HG02885 (cell line): Measurements from ENCODE around the gene FARP1.
"Not testable (repeated sequence)": the region's sequence is repeated elsewhere in the genome, so short reads cannot be mapped to it uniquely, and the experiment has no call there.

Source experiments
- ATAC-seq: cut with Tn5 transposase; IDR thresholded peaks from one replicate; pipeline ENCODE4 v1.9.1; 2021; ENCODE audit warnings: mild to moderate bottlenecking; ENCODE audit not compliant: unreplicated experiment, poor library complexity

Gene FARP1

DNA sequence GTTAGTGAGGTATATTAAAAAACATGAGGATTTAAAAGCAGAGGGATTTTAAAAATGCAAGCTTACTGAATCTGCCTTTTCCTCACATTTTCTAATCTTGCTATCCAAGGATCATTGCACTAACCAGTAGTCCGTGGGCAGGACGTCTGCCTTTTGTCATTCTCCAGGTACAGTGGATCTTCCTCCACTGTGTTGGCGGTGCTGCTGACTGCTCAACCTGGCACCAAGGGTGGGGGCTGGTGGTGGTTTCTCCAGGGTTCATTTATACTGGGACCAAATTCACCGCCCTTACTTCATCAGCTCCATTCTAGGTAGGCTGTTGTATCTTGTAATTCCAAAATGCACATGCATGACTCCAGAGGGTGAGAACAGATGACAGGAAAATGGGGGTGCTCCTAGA, 264.7 kb downstream of the FARP1 start:
- ATAC-seq = no peak

DNA sequence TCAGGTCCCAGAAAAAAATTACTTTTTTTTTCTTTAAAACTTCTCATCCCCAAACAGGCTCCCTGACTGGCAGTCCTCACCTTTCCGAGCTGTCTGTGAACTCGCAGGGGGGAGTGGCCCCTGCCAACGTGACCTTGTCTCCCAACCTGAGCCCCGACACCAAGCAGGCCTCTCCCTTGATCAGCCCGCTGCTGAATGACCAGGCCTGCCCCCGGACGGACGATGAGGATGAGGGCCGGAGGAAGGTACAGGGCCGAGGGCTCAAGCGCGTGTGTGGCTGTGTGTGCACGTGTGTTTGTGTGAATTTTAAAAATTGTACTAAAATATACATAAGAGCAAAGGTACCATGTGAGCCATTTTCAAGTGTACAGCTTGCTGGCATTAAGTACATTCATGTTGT, 266.4 kb downstream of the FARP1 start:
- ATAC-seq = no peak

DNA sequence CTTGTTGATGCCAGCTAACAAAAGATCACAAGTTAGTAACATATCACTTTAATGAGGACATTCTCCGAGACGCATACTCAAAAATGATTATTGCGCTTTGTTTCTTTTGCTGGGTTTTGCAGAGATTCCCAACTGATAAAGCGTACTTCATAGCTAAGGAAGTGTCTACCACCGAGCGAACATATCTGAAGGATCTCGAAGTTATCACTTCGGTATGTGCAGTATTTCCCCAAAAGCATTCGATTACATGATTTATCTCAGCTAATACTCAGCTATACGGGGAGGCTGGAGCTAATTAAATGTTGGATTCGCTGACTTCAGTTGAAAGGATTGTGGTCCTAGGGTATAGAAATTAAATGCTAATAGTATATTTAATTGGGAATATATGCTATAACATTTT, 267.7 kb downstream of the FARP1 start:
- ATAC-seq = no peak

DNA sequence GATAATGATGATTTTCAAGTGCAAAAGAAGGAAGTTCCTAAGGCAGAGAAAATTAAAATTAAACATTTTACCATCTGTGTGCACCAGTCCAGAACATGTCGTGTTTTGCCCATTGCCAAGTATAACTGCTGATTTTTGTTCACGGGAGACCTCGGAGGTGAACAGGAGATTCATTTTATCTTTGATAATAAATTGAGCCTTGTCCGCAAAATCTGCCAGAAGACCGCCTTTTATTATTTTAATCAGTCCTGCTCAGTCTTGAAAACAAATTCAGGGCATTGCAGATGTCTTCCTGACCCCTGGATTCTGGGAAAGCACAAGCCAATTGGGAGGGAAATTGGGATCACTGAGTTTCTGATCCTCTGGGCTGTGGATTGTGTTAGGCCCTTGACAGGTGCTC, 268.1 kb downstream of the FARP1 start:
- ATAC-seq = no peak

DNA sequence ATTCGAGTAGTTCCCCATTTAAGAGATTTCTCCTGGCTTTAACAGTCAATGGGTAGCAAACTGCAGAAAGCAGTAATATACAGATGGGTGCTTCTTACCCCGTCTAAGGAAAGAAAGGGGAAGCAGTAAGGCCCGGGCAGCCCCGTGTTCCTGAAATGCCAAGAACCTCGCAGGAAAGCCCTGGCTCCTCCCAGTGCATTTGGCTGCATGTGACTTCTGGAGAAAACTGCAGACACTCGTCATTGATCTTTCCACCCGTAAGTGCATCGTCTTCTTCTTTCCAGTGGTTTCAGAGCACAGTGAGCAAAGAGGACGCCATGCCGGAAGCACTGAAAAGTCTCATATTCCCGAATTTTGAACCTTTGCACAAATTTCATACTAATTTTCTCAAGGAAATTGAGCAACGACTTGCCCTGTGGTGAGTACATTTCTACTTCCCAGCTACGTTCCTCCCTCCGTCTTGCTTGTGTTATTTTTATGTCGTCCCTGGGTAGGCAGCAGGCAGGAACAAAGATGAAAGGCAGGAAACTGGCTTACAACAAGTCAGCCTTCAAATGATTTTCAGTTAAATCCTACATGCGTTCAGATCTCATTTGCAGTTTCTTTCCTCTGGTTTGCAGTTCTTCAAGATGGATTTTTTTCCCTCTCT, 268.8 kb downstream of the FARP1 start:
- ATAC-seq = no peak

DNA sequence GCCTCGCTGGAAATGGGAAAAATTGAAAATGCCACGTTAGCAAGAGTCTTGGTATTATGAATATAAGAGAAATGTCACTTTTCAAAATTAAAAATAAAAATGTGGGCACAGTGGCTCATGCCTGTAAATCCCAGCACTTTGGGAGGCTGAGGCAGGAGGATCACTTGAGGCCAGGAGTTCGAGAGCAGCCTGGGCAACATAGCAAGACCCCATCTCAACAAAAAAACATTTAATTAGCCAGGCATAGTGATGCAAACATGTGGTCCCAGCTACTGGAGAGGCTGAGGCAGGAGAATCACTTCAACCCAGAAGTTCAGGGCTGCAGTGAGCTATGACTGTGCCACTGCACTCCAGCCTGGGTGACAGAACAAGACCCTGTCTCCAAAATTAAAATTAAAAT, 270.4 kb downstream of the FARP1 start:
- ATAC-seq = not testable (repeated sequence)

DNA sequence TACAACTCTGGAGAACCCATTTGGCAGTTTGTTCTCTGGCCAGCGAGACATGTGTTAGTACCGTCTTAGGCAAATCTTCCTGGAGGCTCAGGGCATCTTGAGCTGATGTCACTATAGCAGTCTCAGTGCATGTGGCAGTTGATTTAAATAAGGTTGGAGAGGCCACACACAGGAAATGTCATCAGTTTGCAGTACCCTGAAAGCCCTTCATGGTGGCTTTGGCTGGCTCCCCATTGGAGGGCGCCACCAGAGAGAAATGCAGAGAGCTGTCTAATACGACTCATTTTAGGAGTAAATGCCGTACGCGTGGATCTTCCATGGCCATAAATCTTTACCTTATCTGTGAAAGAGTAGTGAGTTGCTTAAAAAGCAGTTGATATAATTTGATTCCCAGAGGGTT, 270.9 kb downstream of the FARP1 start:
- no peak for ATAC-seq

DNA sequence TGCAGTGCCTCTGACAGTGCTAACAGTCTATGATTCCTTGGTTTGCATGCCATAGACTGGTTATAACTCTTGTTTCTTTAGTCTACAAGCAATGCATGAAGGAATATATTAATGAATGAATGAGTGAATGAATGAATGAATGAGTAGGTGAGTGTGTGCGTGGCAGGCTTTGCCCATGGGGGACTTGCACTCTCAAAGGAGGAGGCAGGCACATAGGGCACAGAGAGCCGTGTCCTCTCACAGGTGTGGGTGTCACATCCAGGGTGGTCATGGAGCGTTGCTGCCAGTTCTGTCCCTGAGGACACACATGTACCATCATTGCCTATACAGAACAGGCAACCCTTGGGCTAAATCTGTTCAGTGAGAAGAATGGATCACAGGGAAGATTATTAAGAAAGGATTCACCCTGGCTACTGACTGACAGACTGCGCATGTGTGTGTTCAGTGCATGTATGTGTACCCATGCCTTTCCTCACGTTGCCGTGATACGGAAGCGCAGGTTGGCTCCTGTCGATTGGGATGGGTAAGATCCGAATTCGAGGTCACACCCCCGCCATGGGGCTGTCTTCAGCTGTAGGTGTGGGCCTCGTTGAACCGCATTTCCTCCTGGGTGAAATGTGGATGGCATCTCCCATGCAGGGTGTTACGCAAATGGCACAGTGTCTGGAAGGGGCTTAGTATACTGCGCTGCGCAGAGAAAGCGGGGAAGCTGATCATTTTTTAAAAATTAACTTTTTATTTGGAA, 272.6 kb downstream of the FARP1 start:
- ATAC-seq = no peak

DNA sequence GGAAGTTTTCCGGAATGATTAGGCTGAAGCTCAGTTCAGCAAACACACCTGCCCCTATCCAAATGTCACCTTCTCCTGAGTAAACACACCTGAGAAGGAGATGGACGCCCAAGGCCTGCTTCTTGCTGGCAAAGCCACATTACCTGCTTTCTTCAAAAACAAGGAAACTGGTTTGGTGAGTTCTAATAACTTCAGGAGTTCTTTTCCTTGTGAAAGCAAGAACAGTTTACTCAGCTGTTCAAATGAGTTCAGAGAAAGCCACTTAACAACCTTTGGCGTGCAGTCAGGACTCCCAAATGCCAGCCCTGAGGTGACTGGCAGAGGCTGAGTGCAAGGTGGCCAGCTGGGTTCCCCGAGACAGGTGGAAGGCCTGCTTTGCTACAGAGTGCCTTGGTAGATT, 273.5 kb downstream of the FARP1 start:
- no peak for ATAC-seq

DNA sequence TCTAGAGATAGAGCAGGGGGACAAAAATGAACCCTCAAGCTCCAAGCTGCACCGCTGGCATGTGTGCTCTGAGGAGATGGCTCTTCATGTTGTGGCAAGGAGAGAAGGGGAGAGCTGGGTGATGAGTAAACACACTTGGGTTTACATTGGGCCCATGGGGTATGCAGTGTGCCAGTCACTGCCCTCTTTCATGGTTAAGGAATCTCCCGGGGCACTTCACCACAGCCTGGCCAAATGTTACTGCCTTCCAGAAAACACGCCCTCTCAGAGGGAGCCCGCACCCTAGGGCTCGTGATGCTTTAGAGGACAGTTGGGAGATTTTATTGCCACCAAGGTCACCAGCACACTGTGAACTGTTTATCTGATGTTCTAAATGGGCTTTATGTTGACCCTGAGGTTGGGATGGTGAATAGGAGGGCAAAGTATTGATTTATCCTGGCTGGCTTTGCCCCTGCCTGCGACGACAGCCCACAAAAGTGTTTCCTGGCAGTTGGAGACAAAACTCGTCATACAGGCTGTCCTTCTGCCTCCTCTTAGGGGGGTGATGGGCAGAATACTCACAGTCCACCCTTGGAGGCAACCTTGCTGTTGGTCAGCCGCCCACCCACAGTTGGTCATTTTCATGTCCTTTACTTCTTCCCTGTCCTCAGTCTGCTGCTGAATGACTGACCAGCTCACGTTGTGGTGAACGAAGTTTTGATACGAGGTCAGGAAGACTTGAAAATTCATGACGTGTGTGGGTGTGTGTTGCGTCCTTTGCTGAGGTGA, 277.1 kb downstream of the FARP1 start:
- no peak for ATAC-seq

DNA sequence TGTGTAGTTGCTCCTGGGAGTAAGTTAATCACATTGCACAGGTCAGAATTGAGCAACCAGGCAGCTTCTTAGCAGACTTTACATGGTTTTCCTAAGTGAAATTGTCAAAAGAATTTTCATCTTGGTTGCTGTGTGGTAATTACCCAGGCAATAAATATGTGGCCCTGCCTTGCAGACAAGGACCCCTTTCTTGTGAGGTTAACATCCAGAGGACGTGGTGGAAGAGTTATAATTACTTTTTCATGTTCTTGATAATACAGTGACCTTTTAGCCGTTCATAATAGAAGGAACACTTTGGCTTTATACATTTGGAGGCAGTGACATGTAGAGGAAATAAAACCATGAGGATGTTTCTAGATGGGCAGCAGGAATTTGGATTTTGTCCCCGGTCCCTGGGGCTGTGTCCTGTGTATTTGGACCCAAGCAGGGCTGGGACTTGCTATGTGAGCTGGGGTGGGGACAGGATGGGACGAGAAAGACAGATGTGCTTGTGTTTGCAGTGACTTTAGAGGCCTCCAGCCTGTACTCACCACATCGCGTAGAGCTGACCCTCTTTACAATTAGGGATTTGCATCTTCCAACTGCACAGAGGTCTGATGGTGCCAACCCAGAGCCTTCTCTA, 277.8 kb downstream of the FARP1 start:
- ATAC-seq = no peak

DNA sequence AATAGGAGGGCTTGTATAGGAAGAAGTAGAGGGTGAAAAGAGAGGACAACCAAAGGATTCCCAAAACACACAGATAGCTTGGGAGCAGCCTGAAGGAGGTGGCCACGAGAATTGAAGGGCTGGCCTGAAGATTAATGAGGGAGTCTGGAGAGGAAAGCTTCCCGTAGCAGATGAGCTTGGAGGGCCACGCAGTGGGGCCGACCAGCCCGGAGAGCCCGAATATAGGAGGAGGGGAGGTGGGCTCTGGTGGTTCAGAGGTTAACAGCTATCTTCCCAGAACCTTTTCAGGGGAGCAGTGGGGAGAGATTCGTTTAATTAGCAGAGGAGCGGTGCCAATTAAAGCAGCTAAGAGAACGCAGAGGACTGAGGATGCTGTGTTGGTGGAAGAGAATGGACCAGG, 279.2 kb downstream of the FARP1 start:
- ATAC-seq = no peak

DNA sequence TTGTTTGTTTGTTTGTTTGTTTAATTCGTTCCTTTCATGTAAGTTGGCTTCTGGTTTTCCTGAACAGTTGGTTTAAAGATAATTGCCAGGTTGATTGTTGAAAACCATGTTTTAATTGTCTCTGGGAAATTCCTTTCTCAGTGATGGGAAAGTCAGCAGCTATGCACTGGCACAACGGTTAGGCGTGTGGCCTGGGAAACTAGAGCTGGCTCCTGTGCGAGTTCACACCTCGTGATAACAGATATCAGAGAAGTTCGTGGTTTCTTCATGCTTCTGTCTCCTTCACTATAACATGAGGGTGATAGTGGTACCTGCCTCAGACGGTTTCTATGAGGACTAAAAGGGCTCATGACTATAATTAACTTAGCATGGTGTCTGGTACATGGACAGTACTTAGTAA, 280.5 kb downstream of the FARP1 start:
- ATAC-seq = no peak

DNA sequence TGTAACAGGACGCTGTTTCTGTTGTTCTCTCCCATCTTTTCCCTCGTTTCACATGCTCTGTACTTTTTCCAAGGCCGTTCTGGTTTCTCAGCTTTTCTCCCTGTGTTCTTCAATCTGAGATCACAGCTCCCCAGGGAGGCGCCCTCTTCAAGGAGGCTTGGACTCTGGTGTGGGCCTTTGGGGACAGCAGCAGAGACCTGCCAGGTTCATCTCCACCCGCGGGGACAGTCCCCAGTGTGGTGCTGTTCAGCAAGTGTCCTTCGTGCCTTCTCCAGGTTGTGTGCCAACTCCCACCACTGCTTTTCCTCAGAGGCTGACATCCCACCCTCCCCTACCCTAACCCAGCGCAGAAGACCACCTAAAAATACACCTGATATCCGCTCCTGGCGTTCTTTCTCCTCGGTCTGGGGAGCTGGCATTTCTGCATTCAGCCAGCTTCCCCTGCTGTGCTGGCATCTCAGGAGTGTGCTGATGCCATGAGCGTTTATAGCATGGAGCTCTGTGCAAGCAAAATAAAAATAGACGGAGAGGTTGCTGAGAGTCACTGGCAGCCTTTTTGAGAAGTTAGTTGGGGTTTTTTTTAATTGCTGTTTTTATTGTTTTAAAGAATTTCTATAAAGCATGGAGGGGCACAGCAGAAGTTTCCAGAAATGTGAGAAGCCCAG, 284.6 kb downstream of the FARP1 start:
- no peak for ATAC-seq

DNA sequence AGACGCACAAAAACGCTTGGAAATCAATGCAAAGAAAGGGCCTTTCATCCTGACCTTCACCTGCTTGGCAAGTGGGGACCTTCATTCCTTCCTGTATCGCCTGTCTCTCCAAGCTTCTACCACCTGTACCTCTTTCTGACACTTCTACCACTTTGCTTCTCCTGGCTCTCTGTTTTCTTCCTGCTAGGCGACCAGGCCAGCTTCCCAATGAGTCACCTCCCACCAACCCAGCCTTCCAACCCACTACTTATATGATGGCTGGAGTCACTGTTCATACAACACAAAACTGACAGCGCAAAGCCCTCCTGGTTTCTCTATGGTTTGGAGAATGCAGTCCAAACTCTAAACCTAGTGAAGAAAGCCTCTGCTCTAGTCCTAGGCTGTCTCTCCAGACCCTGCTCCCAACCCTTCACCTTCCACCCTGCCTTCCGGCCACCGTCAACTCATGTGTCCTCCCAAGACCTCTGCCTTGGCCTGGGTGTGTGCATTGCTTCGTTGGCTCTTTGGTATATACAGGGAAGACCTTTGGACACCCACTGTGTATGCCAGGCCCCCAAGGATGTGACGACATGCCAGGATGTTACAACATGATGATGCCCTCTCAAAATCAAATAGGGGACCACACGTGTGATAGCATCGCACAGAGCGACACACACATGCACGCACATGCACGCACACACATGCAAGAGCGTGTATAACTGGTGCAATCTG, 285.5 kb downstream of the FARP1 start:
- ATAC-seq = no peak

DNA sequence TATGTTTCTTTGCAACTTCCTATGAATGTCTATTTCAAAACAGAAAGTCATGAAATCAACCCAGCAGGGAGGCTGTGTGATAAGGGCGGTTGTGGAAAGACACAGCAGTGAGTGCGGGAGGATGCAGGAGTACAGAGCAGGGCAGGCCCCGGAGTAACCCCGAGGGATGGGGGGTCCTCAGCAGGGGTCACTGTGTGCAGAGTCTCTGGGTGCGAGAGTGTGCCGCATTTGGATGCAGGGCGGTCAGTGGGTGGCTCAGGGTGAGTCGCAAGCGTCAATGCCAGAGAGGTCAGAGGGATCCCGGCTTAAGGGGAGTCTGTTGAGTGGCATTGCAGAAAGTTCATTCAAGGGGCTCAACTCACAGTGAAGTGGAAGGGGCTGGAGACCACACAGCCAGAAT, 286.2 kb downstream of the FARP1 start:
- no peak for ATAC-seq

DNA sequence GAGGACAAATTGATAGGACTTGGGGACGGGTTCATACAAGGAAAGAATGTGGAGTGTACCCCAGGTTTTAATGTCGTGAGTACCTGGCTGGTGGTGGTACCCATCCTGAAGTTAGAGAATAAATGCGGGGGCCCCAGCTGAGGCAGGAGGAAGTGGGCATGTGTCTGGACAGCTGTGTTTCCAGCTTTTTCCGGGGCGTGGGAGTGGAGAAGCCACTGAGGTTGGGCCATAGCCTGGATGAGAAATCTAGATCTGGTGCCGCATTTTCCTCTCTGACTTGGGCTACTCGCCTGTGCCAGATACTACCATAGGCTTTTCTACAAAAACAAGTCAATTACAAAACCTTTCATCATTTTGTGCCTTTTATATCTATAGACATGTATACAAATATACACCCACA, 286.6 kb downstream of the FARP1 start:
- ATAC-seq = no peak

DNA sequence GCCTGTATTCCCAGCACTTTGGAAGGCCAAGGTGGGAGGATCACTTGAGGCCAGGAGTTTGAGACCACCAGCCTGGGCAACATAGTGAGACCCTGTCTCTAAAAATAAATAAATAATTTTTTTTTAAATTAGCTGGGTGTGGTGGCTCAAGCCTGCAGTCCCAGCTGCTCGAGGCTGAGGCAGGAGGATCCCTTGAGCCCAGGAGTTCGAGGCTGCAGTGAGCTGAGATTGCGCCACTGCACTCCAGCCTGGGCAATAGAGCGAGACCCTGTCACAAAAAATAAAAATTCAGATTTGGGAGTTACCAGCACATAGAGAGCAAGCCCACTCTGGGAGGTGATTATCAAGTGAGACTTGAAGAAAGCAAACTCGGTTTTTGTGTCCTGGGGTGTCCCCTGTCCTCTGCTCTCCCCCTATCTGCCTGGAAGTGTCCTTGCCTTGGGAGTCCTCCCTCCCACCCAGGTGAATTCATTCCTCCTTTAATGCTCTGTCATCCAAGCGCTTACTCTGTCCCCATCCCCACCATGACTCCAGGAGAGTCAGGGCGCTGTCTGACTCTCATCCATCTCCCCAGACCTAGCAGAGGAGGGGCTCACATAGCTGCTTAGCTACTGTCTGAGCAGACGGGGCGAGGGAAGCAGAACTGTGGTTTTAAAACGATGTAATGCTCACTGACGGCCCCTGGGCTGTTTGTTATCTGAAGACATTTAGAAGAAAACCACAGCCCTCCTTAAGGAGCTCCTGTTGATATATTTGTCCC, 287.3 kb downstream of the FARP1 start:
- ATAC-seq = no peak

DNA sequence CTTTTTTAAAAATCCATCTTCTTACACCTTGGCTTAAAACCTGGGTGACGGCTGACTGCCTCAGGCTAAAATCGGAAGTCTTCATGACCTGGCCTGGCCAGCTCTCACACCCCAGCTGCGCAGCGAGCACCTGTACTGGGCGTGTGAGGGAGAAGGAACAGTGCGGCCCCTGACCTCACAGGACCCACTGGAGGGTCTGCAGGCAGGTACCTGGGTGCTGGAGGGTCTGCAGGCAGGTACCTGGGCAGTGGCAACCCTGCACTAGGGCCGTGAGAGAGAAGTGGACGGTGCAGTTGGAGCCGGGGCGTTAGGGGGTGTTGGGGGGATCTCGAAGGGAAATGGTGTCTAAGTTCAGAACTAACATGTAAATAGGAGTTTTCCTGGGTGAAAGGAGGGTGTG, 289.7 kb downstream of the FARP1 start:
- ATAC-seq = no peak
